Muscle of back (tissue), 11 donors: Measurements from ENCODE around the gene RPL5. TPM values are rescaled to one million over a fixed set of nuclear protein-coding genes. Genes with fewer than 3 reads are reported as not detected.

ENCODE experiments used
- DNase-seq, 3 donors: peaks; one replicate each; pipeline versions ENCODE4 v3.0.0 to v3.0.0-alpha.2; 2013
- polyA plus RNA-seq, 10 donors: library from polyadenylated mRNA; unstranded; fragments of 120-200 nt; gene quantifications; one replicate each; pipeline ENCODE4 v1.2.1, GENCODE V29; 2013; ENCODE audit not compliant: insufficient read length in 10 of 10

The RPL5 gene
- polyA plus RNA-seq, 10 donors = 2,157 to 3,057 (median 2,691) TPM

GRCh38 chr1:92845908-92846307 lies 14.1 kb downstream of the RPL5 start:
- no peak for DNase-seq

- no peak for DNase-seq
Observed at GRCh38 chr1:92848201-92848600, 16.4 kb downstream of the RPL5 start.

- DNase-seq = no peak
Observed at GRCh38 chr1:92850019-92850418, 18.2 kb downstream of the RPL5 start.

- no peak for DNase-seq
Observed at GRCh38 chr1:92851729-92852128, 19.9 kb downstream of the RPL5 start.

GRCh38 chr1:92853299-92853698 lies 21.5 kb downstream of the RPL5 start:
- DNase-seq = no peak

GRCh38 chr1:92854101-92854785 lies 22.4 kb downstream of the RPL5 start:
- no peak for DNase-seq

- DNase-seq = no peak
Observed at GRCh38 chr1:92855236-92855635, 23.4 kb downstream of the RPL5 start.

GRCh38 chr1:92857817-92858216 lies 26.0 kb downstream of the RPL5 start:
- no peak for DNase-seq

GRCh38 chr1:92858564-92859399 lies 26.9 kb downstream of the RPL5 start:
- DNase-seq = peak; percentile 81 to 89 (median 82)

GRCh38 chr1:92859400-92860039 lies 27.7 kb downstream of the RPL5 start:
- peak in 1 of 3 donors; percentile 4 for DNase-seq

GRCh38 chr1:92862605-92863004 lies 30.8 kb downstream of the RPL5 start:
- DNase-seq = no peak

GRCh38 chr1:92864131-92864530 lies 32.3 kb downstream of the RPL5 start:
- DNase-seq = no peak

- DNase-seq = no peak
Observed at GRCh38 chr1:92870591-92870990, 38.8 kb downstream of the RPL5 start.

- no peak for DNase-seq
Observed at GRCh38 chr1:92872719-92873118, 40.9 kb downstream of the RPL5 start.

GRCh38 chr1:92874987-92875386 lies 43.1 kb downstream of the RPL5 start:
- DNase-seq = no peak

- no peak for DNase-seq
Observed at GRCh38 chr1:92876351-92876750, 44.5 kb downstream of the RPL5 start.

GRCh38 chr1:92877081-92877711 lies 45.4 kb downstream of the RPL5 start:
- DNase-seq = no peak

GRCh38 chr1:92877792-92878191 lies 46.0 kb downstream of the RPL5 start:
- DNase-seq = no peak

- DNase-seq = no peak
Observed at GRCh38 chr1:92879316-92879968, 47.6 kb downstream of the RPL5 start.

- no peak for DNase-seq
Observed at GRCh38 chr1:92881391-92881790, 49.6 kb downstream of the RPL5 start.

GRCh38 chr1:92882819-92883218 lies 51.0 kb downstream of the RPL5 start:
- no peak for DNase-seq

- no peak for DNase-seq
Observed at GRCh38 chr1:92883297-92883696, 51.5 kb downstream of the RPL5 start.
